GM12878 (cell line): ENCODE data around the gene NFAT5. TPM values are rescaled to one million over a fixed set of nuclear protein-coding genes. Genes with fewer than 3 reads are reported as not detected.

Source experiments
- ATAC-seq: fragments of 200-7000 bp; cut with Tn5 transposase; 3 replicates; pipeline ENCODE4 v1.9.1; 2020; ENCODE audit warnings: mild to moderate bottlenecking, moderate library complexity
- BruUV-seq: library from RNA; stranded (reverse); fragments of 400-500 nt; replicated peaks from 2 replicates; lab custom pipeline; 2021; lab: Mats Ljungman, UMichigan
- CTCF ChIA-PET: fragments of 300-600 bp; sonication (Branson Sonifier 250); formaldehyde crosslinking; extraction: SDS; loops from one replicate; lab custom pipeline; 2021; ENCODE audit warnings: inconsistent platforms; lab: Yijun Ruan, JAX
- POLR2A ChIA-PET: fragments of 350-600 bp; formaldehyde crosslinking; extraction: SDS; loops from one replicate; lab custom pipeline; 2021; ENCODE audit warnings: inconsistent platforms; lab: Charles Lee
- RAD21 ChIA-PET: fragments of 300-600 bp; sonication (Branson Sonifier 250); formaldehyde crosslinking; loops from one replicate; lab custom pipeline; 2023; ENCODE audit warnings: antibody characterized with exemption; ENCODE audit not compliant: unreplicated experiment; lab: Charles Lee
- SMC1A ChIA-PET: fragments of 300-600 bp; sonication (Branson Sonifier 250); formaldehyde crosslinking; loops from one replicate; lab custom pipeline; 2023; ENCODE audit not compliant: unreplicated experiment, uncharacterized antibody; lab: Charles Lee
- DNase-seq: peaks from one replicate; pipeline ENCODE4 v3.0.0-alpha.2; 2011; ENCODE audit warnings: low read depth, low spot score
- FAIRE-seq: peaks from 3 replicates; lab custom pipeline; 2011; peaks lifted over from hg19 to GRCh38; lab: Jason Lieb, UNC
- H2AFZ ChIP-seq: 2 replicates; pipeline ENCODE4 v1.6.0; 2011; ENCODE audit warnings: low read depth, low read length, control low read depth; ENCODE audit not compliant: control insufficient read depth
- H3K27ac ChIP-seq: 2 replicates; pipeline ENCODE4 v1.5.1; 2011; ENCODE audit warnings: control low read depth; ENCODE audit not compliant: control insufficient read depth, insufficient read depth
- H3K27me3 ChIP-seq, 2 experiments: replicated peaks in 1 of 2; 2 replicates each; pipeline versions ENCODE4 v1.6.0 to v1.6.1; 2011; ENCODE audit warnings: low read length in 1 of 2; ENCODE audit not compliant: control insufficient read depth in 2 of 2, insufficient read depth in 2 of 2
- H3K36me3 ChIP-seq, 2 experiments: 2 replicates each; pipeline ENCODE4 v1.5.1; 2011; ENCODE audit warnings: low read length in 1 of 2; ENCODE audit not compliant: control insufficient read depth in 2 of 2, insufficient read depth in 2 of 2
- H3K4me1 ChIP-seq: 2 replicates; pipeline ENCODE4 v1.6.1; 2011; ENCODE audit warnings: mild to moderate bottlenecking, low read length, moderate library complexity, mixed read lengths; ENCODE audit not compliant: control insufficient read depth, insufficient read depth
- H3K4me2 ChIP-seq: 2 replicates; pipeline ENCODE4 v1.6.0; 2011; ENCODE audit warnings: control low read depth; ENCODE audit not compliant: control insufficient read depth, insufficient read depth
- H3K4me3 ChIP-seq: fragments of 200-600 bp; sonication (generic); 2 replicates; pipeline ENCODE4 v1.5.1; 2016
- H3K79me2 ChIP-seq: 2 replicates; pipeline ENCODE4 v1.6.0; 2011; ENCODE audit warnings: low read length; ENCODE audit not compliant: control insufficient read depth, insufficient read depth
- H3K9ac ChIP-seq: 2 replicates; pipeline ENCODE4 v1.8.0; 2011; ENCODE audit warnings: low read length, control low read depth, mixed read lengths; ENCODE audit not compliant: control insufficient read depth, insufficient read depth
- H3K9me3 ChIP-seq: replicated peaks from 3 replicates; pipeline ENCODE4 v1.5.1; 2011; ENCODE audit warnings: mild to moderate bottlenecking, low read length; ENCODE audit not compliant: control insufficient read depth, insufficient read depth
- H4K20me1 ChIP-seq: 2 replicates; pipeline ENCODE4 v1.6.0; 2011; ENCODE audit not compliant: control insufficient read depth, insufficient read depth
- BCLAF1 ChIP-seq: fragments of 450-650 bp; IDR thresholded peaks from 2 replicates; pipeline ENCODE4 v1.6.1; 2017; ENCODE audit warnings: antibody characterized with exemption, mild to moderate bottlenecking, moderate library complexity
- DPF2 ChIP-seq: fragments of 450-650 bp; IDR thresholded peaks from 2 replicates; pipeline ENCODE4 v1.6.1; 2017; ENCODE audit warnings: mild to moderate bottlenecking
- ETV6 ChIP-seq, 2 experiments: fragments of 450-650 bp in 1 of 2; IDR thresholded peaks in 1 of 2; conservative IDR thresholded peaks in 1 of 2; 2 replicates each; pipeline ENCODE4 v1.6.1; 2014; ENCODE audit warnings: antibody characterized with exemption in 1 of 2, borderline replicate concordance in 1 of 2, low read depth in 1 of 2, mild to moderate bottlenecking in 1 of 2, moderate library complexity in 1 of 2
- MXI1 ChIP-seq: fragments of 150-350 bp; IDR thresholded peaks from 2 replicates; pipeline ENCODE4 v1.6.1; 2011; ENCODE audit warnings: low read depth, mild to moderate bottlenecking, inconsistent platforms, low read length, improper control_type of control experiment
- NR2C1 ChIP-seq: fragments of 450-650 bp; IDR thresholded peaks from 2 replicates; pipeline ENCODE4 v1.6.1; 2017; ENCODE audit warnings: antibody characterized with exemption, mild to moderate bottlenecking, moderate library complexity
- PAX5 ChIP-seq: IDR thresholded peaks from 2 replicates; pipeline ENCODE4 v1.6.1; 2011; ENCODE audit warnings: low read depth, low read length, borderline replicate concordance
- PKNOX1 ChIP-seq: fragments of 450-650 bp; IDR thresholded peaks from 2 replicates; pipeline ENCODE4 v1.6.1; 2016; ENCODE audit warnings: mild to moderate bottlenecking
- RBBP5 ChIP-seq: fragments of 200-600 bp; sonication (generic); conservative IDR thresholded peaks from 2 replicates; pipeline ENCODE4 v1.6.1; 2016
- RFX5 ChIP-seq: IDR thresholded peaks from 2 replicates; pipeline ENCODE4 v1.6.1; 2011; ENCODE audit warnings: low read depth, low read length, improper control_type of control experiment
- SP1 ChIP-seq: IDR thresholded peaks from one replicate; pipeline ENCODE4 v1.6.1; 2011; ENCODE audit warnings: low read depth, low read length
- TAF1 ChIP-seq: IDR thresholded peaks from 2 replicates; pipeline ENCODE4 v1.6.1; 2011; ENCODE audit warnings: mild to moderate bottlenecking, low read depth, low read length, borderline replicate concordance
- TCF7 ChIP-seq: IDR thresholded peaks from 2 replicates; pipeline ENCODE4 v1.6.1; 2014; ENCODE audit warnings: antibody characterized with exemption, borderline replicate concordance
- YBX1 ChIP-seq: fragments of 450-650 bp; IDR thresholded peaks from 2 replicates; pipeline ENCODE4 v1.6.1; 2016; ENCODE audit warnings: antibody characterized with exemption
- ZBTB11 ChIP-seq: fragments of 450-650 bp; formaldehyde crosslinking; IDR thresholded peaks from 2 replicates; pipeline ENCODE4 v1.5.0; 2022; ENCODE audit warnings: mild to moderate bottlenecking, missing genetic modification characterization
- ZBTB33 ChIP-seq: fragments of 450-650 bp; IDR thresholded peaks from 2 replicates; pipeline ENCODE4 v1.6.1; 2017; ENCODE audit warnings: mild to moderate bottlenecking
- ZNF622 ChIP-seq: fragments of 450-650 bp; IDR thresholded peaks from 2 replicates; pipeline ENCODE4 v1.6.1; 2017; ENCODE audit warnings: mild to moderate bottlenecking, inconsistent platforms
- WGBS: methylation state at CpG from one replicate; pipeline ENCODE4 v1.1.6; 2016; ENCODE audit warnings: low lambda C conversion rate; ENCODE audit not compliant: insufficient replicate concordance, insufficient coverage; ENCODE audit errors: missing lambda C conversion rate; 5-methylcytosine and 5-hydroxymethylcytosine counted together
- in situ Hi-C: fragments of 300-500 bp; cut with MboI; formaldehyde crosslinking; loops from 9 replicates; pipeline ENCODE4 v1.14.3; 2018; ENCODE audit warnings: mixed read lengths
- intact Hi-C: fragments of 100-400 bp; cut with micrococcal nuclease; formaldehyde crosslinking; loops from one replicate; pipeline ENCODE4 v1.14.2; 2022; ENCODE audit not compliant: unreplicated experiment
- polyA plus RNA-seq, 11 experiments: library from polyadenylated mRNA; depleted of rRNA in 4 of 11; unstranded in 6 of 11; stranded (reverse) in 5 of 11; fragments of >200 nt; fragmentation: Nextera tagmentation in 4 of 11; fragmentation: Illumina TruSeq in 1 of 11; extraction: Ambion mirVana in 4 of 11; extraction: Trizol in 1 of 11; gene quantifications; 1 replicate in 1 of 11; 2 replicates in 10 of 11; pipeline versions ENCODE4 v1.2.1 to v1.2.3, GENCODE V29; 2011 to 2016; ENCODE audit warnings: inconsistent platforms in 2 of 11, missing spikeins in 2 of 11, low read depth in 1 of 11
- total RNA-seq, 4 experiments: library from RNA; depleted of rRNA in 3 of 4; stranded (reverse); fragments of >200 nt in 3 of 4; fragmentation: Illumina TruSeq in 1 of 4; extraction: Trizol in 1 of 4; gene quantifications; 2 replicates each; pipeline versions ENCODE4 v1.2.1 to v1.2.3, GENCODE V29; 2013 to 2021

NFAT5 gene
- total and polyA plus RNA-seq, 10 of the 15 experiments (the other 5 are each of a cell fraction or from before 2014, with no cell fraction given): 0.58 to 31.5 (median 12.7) TPM

GRCh38 chr16:69703638-69704037 is 137.9 kb downstream of the NFAT5 start:
- Histone ChIP-seq H3K27me3 (no peaks in the 10 kb centered on the region), H3K79me2 (no peaks in the 10 kb centered on the region), H3K36me3 (peaks cover 0 to 19% of the 10 kb centered on the region in 2 experiments; a peak in 1 of 4 replicates), H3K4me1 (no peaks in the 10 kb centered on the region), H3K4me3 (no peak overlapping the region), H3K27ac (no peak overlapping the region), H3K9me3 (no peaks in the 10 kb centered on the region), H4K20me1 (no peaks in the 10 kb centered on the region), H2AFZ (no peak overlapping the region), H3K4me2 (no peak overlapping the region), H3K9ac (no peak overlapping the region)
- no peak for ATAC-seq
- ChIA-PET RAD21 (interaction anchor here (1.2 to 3.5 kb wide), 4 partner anchors 51 to 307 kb away, joined by 3 to 12 read pairs (median 4); no protein-coding TSS in a partner anchor), SMC1A (interaction anchor here (0.6 to 2.3 kb wide), 7 partner anchors 15 to 308 kb away, joined by 3 to 13 read pairs (median 3); partner anchors contain the start of gene NOB1), CTCF (interaction anchor here (0.6 to 5.2 kb wide), 10 partner anchors 12 to 323 kb away, joined by 3 to 35 read pairs (median 6); partner anchors contain the start of gene NOB1), POLR2A (interaction anchor here (0.7 to 1.0 kb wide), 3 partner anchors 25 to 318 kb away, joined by 3 read pairs; partner anchors contain the start of gene TERF2)
- no peak for FAIRE-seq
- intact Hi-C loops (loop anchor here (5.0 kb wide), 1 partner anchor 306 kb away; no protein-coding TSS in a partner anchor), in situ Hi-C loops (no loop called here)
- no peak for DNase-seq
- no TSS peak for BruUV-seq
- 100% methylated on average over 2 of the region's 2 CpGs for WGBS
- TF ChIP-seq MXI1: no peak
- no peak for TF ChIP-seq SP1
- no peak for TF ChIP-seq DPF2
- TF ChIP-seq ETV6 (conservative IDR thresholded peaks at IDR 0.05 in 1 of 2, IDR thresholded peaks at IDR 0.05 in 1 of 2; ENCODE audit: borderline replicate concordance in 1 of 2, low read depth in 1 of 2): no peak
- TF ChIP-seq RFX5: no peak
- TF ChIP-seq PKNOX1: no peak
- TF ChIP-seq TAF1: no peak
- TF ChIP-seq TCF7: no peak
- TF ChIP-seq ZNF622: no peak
- TF ChIP-seq ZBTB33: no peak
- TF ChIP-seq ZBTB11 (CRISPR knock-in tag): no peak
- no peak for TF ChIP-seq YBX1
- no peak for TF ChIP-seq BCLAF1
- TF ChIP-seq RBBP5: no peak
- no peak for TF ChIP-seq NR2C1
- TF ChIP-seq PAX5: no peak
